HG02970 (cell line): ENCODE results near the gene CCL8.

Experiments
- ATAC-seq: cut with Tn5 transposase; IDR thresholded peaks from one replicate; pipeline ENCODE4 v1.9.1; 2021; ENCODE audit warnings: mild to moderate bottlenecking, moderate library complexity, moderate number of reproducible peaks; ENCODE audit not compliant: unreplicated experiment, low FRiP score

Gene CCL8

DNA sequence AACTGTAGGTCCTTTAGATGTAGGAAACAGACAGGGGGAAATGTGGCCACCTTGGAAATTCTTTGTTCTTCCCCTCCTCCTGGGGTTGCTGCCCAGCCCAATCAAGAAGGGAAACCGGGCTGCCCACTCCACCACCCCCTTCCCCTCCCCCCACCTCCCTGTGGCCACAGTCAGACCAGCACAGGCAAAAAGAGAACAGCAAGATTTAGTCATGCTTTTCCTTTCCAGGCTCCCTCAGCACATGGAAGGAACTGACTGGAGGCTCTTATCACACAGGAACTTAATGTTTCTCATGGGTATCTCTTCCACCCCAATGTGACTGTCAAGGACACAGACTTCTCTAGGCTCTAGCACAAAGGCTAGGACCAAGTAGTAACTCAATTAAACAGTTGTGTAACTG, 46.8 kb downstream of the CCL8 start:
- no peak for ATAC-seq

GRCh38 chr17:34366529-34367107, 47.4 kb downstream of the CCL8 start:
- no peak for ATAC-seq

DNA sequence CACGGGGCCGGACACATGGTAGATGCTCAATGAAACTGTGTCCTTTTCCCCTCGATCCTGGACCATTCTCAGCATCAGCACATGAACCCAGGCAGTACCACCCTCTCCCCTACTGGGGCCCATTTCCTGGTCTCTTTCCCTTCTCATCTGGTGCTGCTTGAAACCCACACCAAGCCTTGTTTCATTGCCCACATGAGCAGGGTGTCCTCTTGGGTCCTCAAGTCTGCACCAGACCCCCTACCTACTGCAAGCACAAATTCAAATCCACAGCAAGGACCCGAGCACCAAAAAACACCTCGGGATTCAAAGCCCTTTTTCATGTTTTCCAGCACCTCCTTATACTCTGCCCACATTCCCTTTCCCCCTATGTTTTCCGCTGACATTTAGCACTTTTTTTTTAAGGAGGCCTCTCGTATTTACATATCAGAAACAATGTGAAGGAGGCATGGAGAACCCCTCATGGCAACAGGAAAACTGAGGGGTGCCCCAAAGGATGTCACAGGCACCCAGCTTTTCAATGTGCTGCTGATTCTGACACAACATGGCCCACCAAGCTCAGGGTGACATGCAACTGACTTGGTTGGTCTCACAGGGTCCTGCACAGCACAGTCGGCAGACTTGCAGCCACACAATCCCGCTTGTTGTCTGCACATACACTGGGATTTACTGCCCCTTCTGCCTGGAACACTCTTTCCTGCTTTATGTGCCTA, 48.4 kb downstream of the CCL8 start:
- ATAC-seq: no peak

DNA sequence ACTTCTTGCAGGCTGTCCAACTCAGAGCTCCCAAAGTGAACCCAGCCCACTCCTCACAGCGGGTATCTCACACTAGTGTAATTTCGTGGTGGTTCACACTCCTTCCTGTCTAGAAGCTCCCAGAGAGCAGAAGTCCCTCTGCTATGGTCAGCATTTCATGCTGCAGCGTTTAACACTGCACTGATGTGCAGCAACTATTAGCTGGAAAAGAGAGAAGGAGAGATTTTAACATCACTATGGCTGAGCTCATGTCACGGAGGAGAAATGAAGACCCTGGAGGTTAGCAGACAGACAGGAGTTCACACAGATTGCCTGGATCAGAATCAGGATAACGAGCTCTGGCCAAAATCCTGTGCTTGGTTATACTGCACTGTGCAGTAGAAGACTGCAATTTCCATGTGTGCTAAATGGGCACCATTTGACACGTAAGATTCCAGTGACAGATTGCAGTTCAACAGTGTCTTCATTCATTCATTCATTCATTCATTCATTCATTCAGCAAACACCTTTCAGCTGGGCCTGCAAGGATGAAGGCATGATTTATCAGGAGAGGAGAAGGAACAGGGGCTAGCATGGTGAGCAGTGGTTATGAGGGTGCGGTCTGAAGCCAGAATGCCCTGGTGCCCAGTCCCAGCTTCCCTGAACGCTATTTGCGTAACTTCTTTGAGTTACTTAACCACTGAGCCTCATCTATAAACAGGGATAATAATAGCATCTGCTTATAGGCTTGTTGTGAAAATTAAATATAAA, 49.1 kb downstream of the CCL8 start:
- ATAC-seq: no peak

DNA sequence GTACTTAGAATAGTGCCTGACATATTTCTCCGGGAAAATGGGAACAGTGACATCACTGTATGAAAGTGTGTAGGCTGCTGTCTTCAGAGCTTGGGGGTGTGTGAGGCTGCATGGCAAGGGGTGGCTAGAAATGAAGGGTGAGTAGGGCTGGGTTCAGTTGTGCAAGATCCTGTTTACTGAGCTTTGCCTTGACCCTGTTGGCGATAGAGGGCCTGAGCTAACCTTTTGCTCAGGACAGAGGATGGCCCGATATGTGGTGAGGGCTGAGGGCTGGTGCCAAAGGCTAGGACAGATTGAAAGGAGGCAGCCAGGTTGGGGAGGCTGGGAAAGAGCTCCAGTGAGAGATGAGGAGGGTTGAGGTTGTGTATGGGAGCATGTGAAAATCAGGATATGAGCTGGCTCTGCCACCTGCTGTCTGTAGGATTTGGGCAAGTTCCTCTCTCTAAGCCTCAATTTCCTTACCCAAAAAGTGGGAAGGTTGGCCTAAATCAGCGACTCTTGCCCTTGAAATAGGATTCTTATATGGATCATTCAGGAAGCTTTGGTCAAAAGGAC, 49.8 kb downstream of the CCL8 start:
- no peak for ATAC-seq

- no peak for ATAC-seq
Observed at GRCh38 chr17:34369571-34369970, 50.3 kb downstream of the CCL8 start.

DNA sequence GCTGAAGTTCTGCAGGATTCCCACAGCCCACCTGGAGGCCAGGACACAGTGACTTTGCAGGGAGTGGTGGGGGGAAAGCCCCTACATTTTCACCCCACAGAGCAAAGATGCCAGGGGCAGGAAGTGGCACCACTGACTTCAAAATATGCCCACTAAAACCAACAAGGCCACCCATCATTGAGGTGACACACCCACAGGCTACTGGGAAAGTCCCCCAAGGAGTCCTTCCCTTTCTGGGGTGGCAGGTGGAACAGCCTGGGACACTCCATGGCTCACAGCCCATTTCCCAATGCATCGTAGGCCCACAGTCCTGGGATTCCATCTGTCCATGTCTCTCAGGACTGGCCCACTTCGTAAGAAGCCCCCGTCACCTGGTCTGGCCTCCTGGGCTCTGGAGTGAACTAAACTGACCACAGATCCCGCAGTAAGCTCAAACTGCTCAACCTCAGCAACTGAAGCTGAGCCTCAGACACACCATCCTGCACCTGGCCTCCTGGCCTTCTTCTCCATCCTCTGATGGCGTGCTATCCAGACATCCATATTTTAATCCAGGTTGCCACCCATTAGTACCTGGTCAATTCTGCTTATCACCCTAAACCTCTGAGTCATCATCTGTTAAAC, 51.3 kb downstream of the CCL8 start:
- ATAC-seq: no peak

DNA sequence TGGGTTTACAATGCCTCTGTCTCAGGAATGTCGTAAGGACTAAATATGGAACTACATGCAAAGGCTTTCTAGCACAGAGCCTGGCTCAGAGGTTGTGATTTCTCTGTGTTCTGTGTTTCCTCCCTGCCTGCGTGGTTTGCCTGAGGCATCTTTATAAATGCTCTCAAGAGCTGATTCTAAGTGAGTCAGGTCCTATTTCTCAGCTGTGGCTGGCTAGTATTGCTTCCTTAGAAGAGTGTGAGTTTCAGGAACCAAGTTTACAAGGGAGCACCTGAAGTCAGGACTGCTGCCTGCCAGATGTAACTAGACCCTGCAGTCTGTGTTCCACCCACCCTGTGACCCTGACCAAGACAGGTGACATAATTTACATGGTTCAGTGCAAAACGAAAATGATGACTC, 51.8 kb downstream of the CCL8 start:
- no peak for ATAC-seq
